Activated CD8-positive, alpha-beta memory T cell treated with anti-CD3 and anti-CD28 coated beads, Interleukin-2, amount 50 U/mL, for 1 hour (primary cell): ENCODE data around the gene DNAI4.
"Not testable (repeated sequence)": the region's sequence is repeated elsewhere in the genome, so short reads cannot be mapped to it uniquely, and the experiment has no call there.

Source experiments
- DNase-seq: peaks from one replicate; pipeline ENCODE4 v3.0.0-alpha.2; 2020; ENCODE audit errors: extremely low read depth

The DNAI4 gene

GRCh38 chr1:66831529-66832239 is 93.0 kb downstream of the DNAI4 start:
- DNase-seq = no peak

- DNase-seq = no peak
These were observed 99.9 kb downstream of the DNAI4 start for GRCh38 chr1:66824771-66825170.

GRCh38 chr1:66809736-66810326 is 114.8 kb downstream of the DNAI4 start:
- DNase-seq = no peak

- DNase-seq = no peak
These were observed 115.4 kb downstream of the DNAI4 start for GRCh38 chr1:66809245-66809644.

- not testable (repeated sequence) for DNase-seq
These were observed 128.8 kb downstream of the DNAI4 start for GRCh38 chr1:66795839-66796238.

GRCh38 chr1:66791621-66792610 is 132.7 kb downstream of the DNAI4 start:
- DNase-seq = no peak

GRCh38 chr1:66788231-66788939 is 136.3 kb downstream of the DNAI4 start:
- DNase-seq = peak; percentile 3

- DNase-seq = no peak
These were observed 137.0 kb downstream of the DNAI4 start for GRCh38 chr1:66787641-66788040.

- not testable (repeated sequence) for DNase-seq
These were observed 138.9 kb downstream of the DNAI4 start for GRCh38 chr1:66785800-66786199.

GRCh38 chr1:66779475-66780078 is 145.1 kb downstream of the DNAI4 start:
- no peak for DNase-seq

GRCh38 chr1:66778969-66779368 is 145.7 kb downstream of the DNAI4 start:
- no peak for DNase-seq

- no peak for DNase-seq
These were observed 146.4 kb downstream of the DNAI4 start for GRCh38 chr1:66778266-66778665.

- DNase-seq = no peak
These were observed 146.8 kb downstream of the DNAI4 start for GRCh38 chr1:66777831-66778230.

- DNase-seq = no peak
These were observed 149.0 kb downstream of the DNAI4 start for GRCh38 chr1:66775646-66776045.

GRCh38 chr1:66774438-66774837 is 150.2 kb downstream of the DNAI4 start:
- DNase-seq = no peak

GRCh38 chr1:66773227-66773626 is 151.4 kb downstream of the DNAI4 start:
- DNase-seq = no peak

GRCh38 chr1:66770694-66771093 is 154.0 kb downstream of the DNAI4 start:
- DNase-seq = no peak

- no peak for DNase-seq
These were observed 154.4 kb downstream of the DNAI4 start for GRCh38 chr1:66770240-66770639.

- DNase-seq = no peak
These were observed 155.0 kb downstream of the DNAI4 start for GRCh38 chr1:66769512-66770229.

- no peak for DNase-seq
These were observed 155.7 kb downstream of the DNAI4 start for GRCh38 chr1:66768965-66769364.

- DNase-seq = no peak
These were observed 157.0 kb downstream of the DNAI4 start for GRCh38 chr1:66767626-66768025.
